Activated CD4-positive, alpha-beta T cell treated with anti-CD3 and anti-CD28 coated beads, Interleukin-2, amount 50 U/mL, for 48 hours (primary cell): ENCODE data around the gene CHI3L1.

Experiments used
- DNase-seq, 2 experiments: peaks; one replicate each; pipeline ENCODE4 v3.0.0-alpha.2; 2020

Gene CHI3L1

GRCh38 chr1:203204756-203205155 lies 18.3 kb upstream of the CHI3L1 start:
- no peak for DNase-seq

GRCh38 chr1:203202431-203203245 lies 16.1 kb upstream of the CHI3L1 start:
- no peak for DNase-seq

- no peak for DNase-seq
Observed at GRCh38 chr1:203201516-203202205, 15.2 kb upstream of the CHI3L1 start.

GRCh38 chr1:203200916-203201315 lies 14.4 kb upstream of the CHI3L1 start:
- DNase-seq: no peak

DNA sequence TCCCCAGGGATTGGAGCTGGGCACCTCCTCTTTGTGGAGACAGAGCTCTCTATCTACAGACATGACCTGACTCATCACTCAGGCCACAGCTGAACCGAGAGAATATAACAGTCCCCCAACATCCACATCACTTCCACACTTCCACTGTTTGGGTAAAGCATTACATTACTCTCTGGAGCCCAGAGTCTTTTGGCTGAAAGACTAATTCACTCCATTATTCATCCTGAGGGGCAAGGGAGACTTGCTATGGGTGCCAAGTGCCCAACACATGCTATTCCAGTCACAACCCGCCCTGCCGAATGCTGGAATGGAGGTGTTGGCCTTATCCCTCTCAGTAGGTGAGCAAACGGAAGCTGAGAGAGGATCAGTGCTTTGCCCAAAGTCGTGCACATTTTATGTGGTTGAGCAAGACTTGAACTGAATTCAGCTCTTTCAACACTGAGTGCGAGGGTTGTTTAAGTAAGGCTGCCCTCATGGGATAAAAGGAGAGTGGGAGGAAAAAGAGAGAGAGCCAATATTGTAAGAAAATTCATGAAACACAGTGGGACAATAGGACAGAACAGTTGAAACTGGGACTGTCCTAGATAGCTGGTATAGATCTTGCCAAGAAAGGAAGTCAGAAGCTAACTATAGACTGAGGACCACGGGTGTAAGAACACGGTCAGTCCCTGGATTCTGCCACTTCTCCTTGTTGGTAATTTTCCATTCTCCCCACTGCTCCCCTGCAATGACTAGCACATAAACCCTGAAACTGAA lies 13.5 kb upstream of the CHI3L1 start:
- no peak for DNase-seq

GRCh38 chr1:203199481-203199815 lies 12.9 kb upstream of the CHI3L1 start:
- DNase-seq: no peak

DNA sequence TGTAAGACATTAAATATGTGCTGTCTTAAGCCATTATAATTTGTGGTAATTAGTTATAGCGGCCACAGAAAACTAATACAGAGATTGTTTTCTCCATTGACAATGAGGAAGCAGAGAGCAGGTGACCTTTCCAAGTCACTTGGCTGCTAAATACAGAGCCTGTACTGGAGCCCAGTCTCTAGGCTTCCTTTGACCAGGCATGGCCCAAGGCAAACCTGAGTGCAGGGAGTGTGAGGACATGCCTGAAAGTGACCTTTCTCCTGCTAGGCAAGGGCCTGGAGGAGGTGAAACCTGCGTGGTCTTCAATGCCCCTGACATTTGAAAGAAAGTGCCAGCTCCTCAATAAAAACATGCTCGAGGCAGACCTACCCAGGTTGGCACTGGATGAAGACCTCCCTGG lies 12.5 kb upstream of the CHI3L1 start:
- no peak for DNase-seq

DNA sequence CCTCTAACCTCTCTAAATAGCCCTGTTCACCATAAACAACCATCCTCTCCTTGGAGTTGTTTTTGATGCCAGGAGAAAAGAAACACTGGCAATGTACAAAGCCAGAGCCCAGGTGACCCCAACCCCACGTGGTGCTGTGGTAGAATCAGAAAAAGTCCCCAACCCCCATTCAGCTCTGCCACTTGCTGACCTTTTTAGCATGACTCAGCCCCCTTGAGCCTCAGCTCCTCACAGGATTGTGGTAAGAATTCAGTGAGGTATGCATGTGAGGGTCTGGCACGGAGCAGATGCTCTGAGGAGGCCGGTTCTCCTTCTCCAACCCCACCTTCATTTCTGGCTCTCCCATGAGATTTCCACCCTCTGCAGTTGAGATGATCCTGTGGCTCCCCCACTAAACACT lies 11.1 kb upstream of the CHI3L1 start:
- DNase-seq: no peak

- DNase-seq: no peak
Observed at GRCh38 chr1:203196371-203196770, 9.9 kb upstream of the CHI3L1 start.

DNA sequence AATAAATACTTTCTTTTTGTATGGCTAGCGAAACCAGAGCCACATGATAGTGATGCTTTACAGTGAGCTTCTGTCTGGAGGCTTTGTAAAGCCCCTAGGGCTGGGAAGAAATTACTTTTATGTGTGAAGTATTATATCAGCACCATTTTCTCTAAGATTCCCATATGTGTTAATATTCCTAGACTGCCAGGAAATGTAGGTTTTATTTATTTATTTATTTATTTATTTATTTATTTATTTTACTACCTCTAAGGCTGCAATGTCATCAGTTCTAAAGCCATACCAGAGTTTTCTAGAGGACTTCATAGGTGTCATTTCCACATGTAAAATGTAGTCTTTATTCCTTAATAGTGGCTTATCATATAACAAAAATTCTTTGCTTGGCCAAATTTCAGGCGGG lies 4.4 kb upstream of the CHI3L1 start:
- DNase-seq: no peak

DNA sequence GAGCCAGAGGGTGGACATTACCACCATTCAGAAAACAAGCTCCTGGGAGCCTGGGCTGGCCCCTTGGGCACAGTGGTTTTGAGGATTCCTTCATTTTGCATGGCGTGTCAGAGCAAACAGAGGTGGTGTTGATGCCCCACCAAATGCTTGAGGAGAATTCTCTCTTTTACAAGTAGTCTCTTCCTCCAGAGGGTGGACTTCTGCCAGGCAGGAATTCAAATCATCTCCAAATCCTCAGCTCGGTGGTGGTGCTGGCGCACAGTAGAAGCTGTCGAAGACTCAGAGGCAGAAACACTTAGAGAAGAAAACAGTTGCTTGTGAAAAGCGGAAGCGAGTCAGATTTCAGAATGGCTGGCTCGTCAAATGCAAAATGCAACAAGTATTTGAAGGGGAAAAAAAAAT lies 3.4 kb upstream of the CHI3L1 start:
- DNase-seq: no peak

DNA sequence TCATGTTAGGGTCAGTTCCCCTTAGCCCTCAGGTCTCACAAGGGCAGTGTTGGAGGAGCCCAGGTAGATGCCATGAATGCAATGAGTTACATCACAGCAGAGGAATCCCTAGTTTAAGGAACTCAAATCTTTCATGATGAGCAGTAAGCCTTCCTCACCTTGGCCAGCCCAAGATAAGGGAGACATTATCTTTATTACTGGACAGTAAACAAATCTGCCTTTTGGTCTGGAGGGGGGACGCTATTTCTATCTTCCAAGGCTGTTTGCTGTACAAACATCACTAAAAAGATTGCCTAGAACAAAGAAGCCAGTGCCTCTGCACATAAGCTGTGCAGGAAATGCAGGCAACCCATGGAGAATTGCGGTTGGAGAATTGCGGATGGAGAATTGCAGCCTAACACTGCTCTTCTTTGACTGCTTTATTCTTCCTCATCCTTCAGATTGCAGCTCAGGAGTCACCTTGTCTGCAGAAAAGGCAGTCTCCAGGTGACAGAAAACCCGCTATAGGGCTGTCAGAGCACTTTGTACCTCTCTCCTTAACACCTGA lies 2.3 kb upstream of the CHI3L1 start:
- DNase-seq: no peak

DNA sequence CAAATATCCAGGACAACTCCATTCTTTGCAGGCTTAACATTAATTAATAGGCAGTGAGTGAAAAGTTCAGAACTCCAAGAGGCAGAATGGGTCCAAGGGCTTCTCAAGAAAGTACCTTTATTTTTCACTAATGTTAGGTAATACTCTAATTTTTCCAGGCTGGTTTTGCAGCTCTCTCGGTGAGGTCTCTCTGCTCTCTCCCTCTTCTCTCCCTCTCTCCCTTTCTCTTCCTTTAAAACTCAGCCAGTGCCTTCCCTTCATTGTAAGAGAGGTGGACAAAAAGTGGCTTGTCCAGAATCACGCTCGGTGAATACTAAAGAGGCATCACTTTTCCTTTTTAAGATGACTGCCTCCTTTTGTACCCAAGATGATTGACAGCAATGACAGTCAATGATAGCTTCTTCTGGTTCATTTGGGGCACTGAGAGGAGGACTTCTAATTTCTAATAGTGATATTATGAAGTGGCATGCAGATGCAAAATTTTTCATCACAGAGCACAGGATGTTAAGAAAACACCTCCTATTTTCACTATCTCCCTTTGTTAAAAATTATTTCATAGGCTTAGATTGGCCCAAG lies 1.3 kb upstream of the CHI3L1 start:
- no peak for DNase-seq

- DNase-seq: no peak
Observed at GRCh38 chr1:203187304-203187685, 791 bp upstream of the CHI3L1 start.

- DNase-seq: no peak
Observed at GRCh38 chr1:203186091-203186445, 436 bp downstream of the CHI3L1 start.

GRCh38 chr1:203185585-203185984 lies 919 bp downstream of the CHI3L1 start:
- DNase-seq: no peak

DNA sequence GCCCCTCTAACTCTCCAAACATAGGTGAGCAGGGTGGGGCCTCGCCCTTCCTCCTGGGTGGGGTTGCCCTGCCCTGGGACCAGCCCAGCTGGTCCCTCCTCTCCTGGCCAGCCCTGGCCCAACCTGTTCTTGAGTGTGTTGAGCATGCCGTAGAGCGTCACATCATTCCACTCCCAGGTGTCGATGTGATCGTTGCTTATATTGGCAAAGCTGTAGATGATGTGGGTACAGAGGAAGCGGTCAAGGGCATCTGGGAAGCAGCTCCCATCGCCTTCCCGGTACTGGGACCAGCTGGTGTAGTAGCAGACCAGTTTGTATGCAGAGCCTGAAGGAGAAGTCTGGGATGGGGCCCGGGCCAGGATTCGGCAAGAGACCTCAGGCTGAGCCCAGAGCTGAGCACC lies 1.4 kb downstream of the CHI3L1 start:
- DNase-seq: no peak

GRCh38 chr1:203184467-203184866 lies 2.0 kb downstream of the CHI3L1 start:
- DNase-seq: no peak

DNA sequence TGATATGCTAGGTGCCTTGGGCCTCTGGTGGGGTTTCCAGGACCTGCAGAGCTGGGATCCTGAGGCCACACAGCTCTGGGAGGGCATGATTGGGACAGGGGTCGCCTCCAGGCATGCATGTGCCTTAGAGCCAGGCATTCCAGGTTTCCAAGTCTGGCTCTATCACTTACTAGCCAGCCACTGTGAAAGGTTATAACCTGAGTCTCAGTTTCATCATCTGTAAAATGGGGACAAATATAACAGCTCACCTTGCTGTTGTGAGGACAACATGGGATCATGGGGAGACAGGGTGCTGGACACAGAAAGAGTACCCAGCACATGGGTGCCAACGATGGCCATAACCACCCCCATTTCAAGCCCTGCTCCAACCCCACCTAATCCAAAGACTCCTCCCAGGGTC lies 2.7 kb downstream of the CHI3L1 start:
- DNase-seq: no peak

GRCh38 chr1:203182387-203182953 lies 4.0 kb downstream of the CHI3L1 start:
- DNase-seq: no peak

- DNase-seq: no peak
Observed at GRCh38 chr1:203181586-203182386, 4.7 kb downstream of the CHI3L1 start.
